ENCODE data around the gene ZNF384.
"Not testable (repeated sequence)": the region's sequence is repeated elsewhere in the genome, so short reads cannot be mapped to it uniquely, and the experiment has no call there.

The ZNF384 gene

DNA sequence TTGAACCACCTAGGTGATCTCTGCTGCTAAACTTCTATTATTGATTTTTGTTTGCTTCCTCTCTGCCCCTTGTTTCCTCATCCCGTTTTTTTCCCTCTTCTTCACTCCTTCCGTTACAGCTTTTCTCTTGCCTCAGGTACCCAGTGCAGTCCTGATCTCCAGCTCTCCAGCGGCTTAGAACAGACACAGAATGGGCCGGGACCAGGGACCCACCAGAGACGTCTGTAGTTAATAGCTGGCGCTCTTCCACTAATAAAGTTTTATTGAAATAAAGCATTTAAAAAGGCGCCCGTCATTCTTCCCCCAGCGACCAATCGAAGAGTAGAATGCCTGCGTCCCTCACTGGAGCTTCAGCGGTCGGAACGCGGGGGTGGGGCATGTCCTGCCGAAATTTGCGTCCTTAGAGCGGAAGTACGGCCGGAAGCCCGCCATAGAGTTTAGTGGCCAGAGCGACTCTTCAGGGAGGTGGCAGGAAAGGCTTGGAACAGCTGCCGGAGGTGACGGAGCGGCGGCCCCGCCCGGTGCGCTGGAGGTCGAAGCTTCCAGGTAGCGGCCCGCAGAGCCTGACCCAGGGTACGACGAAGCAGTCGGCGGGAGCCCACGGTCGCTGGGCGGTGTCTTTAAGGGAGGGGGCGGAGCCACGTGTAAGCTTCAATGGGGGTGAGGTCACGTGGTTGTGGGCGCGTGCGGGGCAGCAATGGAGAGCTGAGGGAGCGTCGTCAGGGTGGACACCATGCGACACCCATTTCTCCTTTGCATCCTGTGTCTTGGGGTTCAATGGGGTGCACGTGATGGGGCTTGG is 34.6 kb upstream of the ZNF384 start, which contains the start of gene COPS7A:
COPS7A (plus strand) TSS at position 440 of the 802 bp plus-strand sequence. CDS start 611 bp downstream, outside the sequence.
- FAIRE-seq (peak; percentile 99), DNase-seq (ENCODE audit: insufficient read length, low spot score) (peak; percentile 94)
- TF ChIP-seq POLR2A (IDR thresholded peaks at IDR 0.05; ENCODE audit: low read depth, low read length) = peak; percentile 76
- TF ChIP-seq POLR2AphosphoS5 (IDR thresholded peaks at IDR 0.05; ENCODE audit: low read depth, low read length) = peak; percentile 86
- no peak for TF ChIP-seq PAX5 (IDR thresholded peaks at IDR 0.05; ENCODE audit: insufficient read depth, low read length, severe bottlenecking)
- TF ChIP-seq SPI1 (IDR thresholded peaks at IDR 0.05; ENCODE audit: low read depth, low read length) = peak; percentile 62
- peak; percentile 64; the same call in 1 of the 2 replicates for TF ChIP-seq POU2F2 (IDR thresholded peaks at IDR 0.05; ENCODE audit: low read depth, low read length)
- TF ChIP-seq TAF1 (IDR thresholded peaks at IDR 0.05; ENCODE audit: low read depth, low read length) = peak; percentile 82

DNA sequence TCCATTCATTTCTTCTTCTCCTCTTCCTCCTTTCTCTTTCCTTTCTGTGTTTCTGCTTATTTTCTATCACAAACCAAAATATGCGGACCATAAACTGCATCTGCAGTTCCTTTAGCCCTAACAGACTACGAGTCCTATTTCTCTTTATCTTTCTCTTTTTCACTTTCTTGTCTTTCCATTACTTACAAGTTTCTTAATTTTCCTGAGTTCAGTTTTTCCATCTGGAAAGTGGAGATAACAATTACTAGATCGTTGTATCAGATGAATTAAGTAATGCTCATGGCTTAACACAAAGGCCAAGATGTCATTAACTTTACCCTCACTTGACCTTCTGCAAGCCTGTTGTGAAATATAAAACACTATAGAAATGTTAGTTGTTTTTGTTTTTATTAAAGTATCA is 33.7 kb upstream of the ZNF384 start:
- FAIRE-seq = peak; percentile 26
- no peak for DNase-seq (ENCODE audit: insufficient read length, low spot score)
- TF ChIP-seq TAF1 (IDR thresholded peaks at IDR 0.05; ENCODE audit: low read depth, low read length) (no peak), POLR2AphosphoS5 (IDR thresholded peaks at IDR 0.05; ENCODE audit: low read depth, low read length) (no peak), POU2F2 (IDR thresholded peaks at IDR 0.05; ENCODE audit: low read depth, low read length) (no peak), POLR2A (IDR thresholded peaks at IDR 0.05; ENCODE audit: low read depth, low read length) (no peak), SPI1 (IDR thresholded peaks at IDR 0.05; ENCODE audit: low read depth, low read length) (no peak), PAX5 (IDR thresholded peaks at IDR 0.05; ENCODE audit: insufficient read depth, low read length, severe bottlenecking) (no peak)

DNA sequence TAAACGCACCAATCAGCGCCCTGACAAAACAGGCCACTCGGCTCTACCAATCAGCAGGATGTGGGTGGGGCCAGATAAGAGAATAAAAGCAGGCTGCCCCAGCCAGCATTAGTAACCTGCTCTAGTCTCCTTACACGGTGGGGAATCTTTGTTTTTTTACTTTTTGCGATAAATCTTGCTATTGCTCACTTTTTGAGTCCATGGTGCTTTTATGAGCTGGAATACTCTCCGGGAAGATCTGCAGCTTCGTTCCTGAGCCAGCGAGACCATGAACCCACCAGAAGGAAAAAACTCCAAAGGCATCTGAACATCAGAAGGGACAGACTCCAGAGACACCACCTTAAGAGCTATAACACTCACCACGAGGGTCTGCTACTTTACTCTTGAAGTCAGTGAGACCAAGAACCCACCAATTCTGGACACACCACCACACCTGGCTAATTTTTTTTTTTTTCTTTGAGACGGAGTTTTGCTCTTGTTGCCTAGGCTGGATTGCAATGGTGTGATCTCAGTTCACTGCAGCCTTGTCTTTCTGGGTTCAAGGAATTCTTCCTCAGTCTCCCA is 27.8 kb upstream of the ZNF384 start:
- DNase-seq (ENCODE audit: insufficient read length, low spot score) (no peak), FAIRE-seq (no peak)
- TF ChIP-seq PAX5 (IDR thresholded peaks at IDR 0.05; ENCODE audit: insufficient read depth, low read length, severe bottlenecking) = no peak
- TF ChIP-seq POU2F2 (IDR thresholded peaks at IDR 0.05; ENCODE audit: low read depth, low read length) = no peak
- TF ChIP-seq TAF1 (IDR thresholded peaks at IDR 0.05; ENCODE audit: low read depth, low read length) = no peak
- TF ChIP-seq POLR2AphosphoS5 (IDR thresholded peaks at IDR 0.05; ENCODE audit: low read depth, low read length) = no peak
- TF ChIP-seq SPI1 (IDR thresholded peaks at IDR 0.05; ENCODE audit: low read depth, low read length) = no peak
- no peak for TF ChIP-seq POLR2A (IDR thresholded peaks at IDR 0.05; ENCODE audit: low read depth, low read length)

DNA sequence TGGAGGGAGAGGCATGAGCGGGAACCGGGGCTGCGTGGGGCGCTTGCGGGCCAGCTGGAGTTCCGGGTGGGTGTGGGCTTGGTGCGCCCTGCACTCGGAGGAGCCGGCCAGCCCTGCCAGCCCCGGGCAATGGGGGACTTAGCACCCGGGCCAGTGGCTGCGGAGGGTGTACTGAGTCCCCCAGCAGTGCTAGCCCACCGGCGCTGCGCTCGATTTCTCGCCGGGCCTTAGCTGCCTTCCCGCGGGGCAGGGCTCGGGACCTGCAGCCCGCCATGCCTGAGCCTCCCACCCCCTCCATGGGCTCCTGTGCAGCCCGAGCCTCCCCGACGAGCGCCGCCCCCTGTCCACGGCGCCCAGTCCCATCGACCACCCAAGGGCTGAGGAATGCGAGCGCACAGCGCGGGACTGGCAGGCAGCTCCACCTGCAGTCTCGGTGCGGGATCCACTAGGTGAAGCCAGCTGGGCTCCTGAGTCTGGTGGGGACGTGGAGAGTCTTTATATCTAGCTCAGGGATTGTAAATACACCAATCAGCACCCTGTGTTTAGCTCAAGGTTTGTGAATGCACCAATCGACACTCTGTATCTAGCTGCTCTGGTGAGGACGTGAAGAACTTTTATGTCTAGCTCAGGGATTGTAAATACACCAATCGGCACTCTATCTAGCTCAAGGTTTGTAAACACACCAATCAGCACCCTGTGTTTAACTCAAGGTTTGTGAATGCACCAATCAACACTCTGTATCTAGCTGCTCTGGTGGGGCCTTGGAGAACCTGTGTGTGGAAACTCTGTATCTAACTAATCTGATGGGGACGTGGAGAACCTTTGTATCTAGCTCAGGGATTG is 27.1 kb upstream of the ZNF384 start:
- not testable (repeated sequence) for FAIRE-seq; DNase-seq (ENCODE audit: insufficient read length, low spot score)

DNA sequence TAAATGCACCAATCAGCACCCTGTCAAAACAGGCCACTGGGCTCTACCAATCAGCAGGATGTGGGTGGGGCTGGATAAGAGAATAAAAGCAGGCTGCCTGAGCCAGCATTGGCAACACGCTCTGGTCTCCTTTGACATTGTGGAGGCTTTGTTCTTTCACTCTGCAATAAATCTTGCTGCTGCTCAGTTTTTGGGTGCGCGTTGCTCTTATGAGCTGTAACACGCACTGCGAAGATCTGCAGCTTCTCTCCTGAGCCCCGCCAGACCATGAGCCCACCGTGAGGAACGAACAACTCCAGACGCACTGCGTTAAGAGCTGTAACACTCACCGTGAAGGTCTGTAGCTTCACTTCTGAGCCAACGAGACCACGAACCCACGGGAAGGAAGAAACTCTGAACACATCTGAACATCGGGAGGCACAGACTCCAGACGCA is 19.8 kb upstream of the ZNF384 start:
- FAIRE-seq = no peak
- TF ChIP-seq POLR2AphosphoS5 (IDR thresholded peaks at IDR 0.05; ENCODE audit: low read depth, low read length) (no peak), POLR2A (IDR thresholded peaks at IDR 0.05; ENCODE audit: low read depth, low read length) (no peak), POU2F2 (IDR thresholded peaks at IDR 0.05; ENCODE audit: low read depth, low read length) (no peak), TAF1 (IDR thresholded peaks at IDR 0.05; ENCODE audit: low read depth, low read length) (no peak), PAX5 (IDR thresholded peaks at IDR 0.05; ENCODE audit: insufficient read depth, low read length, severe bottlenecking) (no peak), SPI1 (IDR thresholded peaks at IDR 0.05; ENCODE audit: low read depth, low read length) (no peak)

DNA sequence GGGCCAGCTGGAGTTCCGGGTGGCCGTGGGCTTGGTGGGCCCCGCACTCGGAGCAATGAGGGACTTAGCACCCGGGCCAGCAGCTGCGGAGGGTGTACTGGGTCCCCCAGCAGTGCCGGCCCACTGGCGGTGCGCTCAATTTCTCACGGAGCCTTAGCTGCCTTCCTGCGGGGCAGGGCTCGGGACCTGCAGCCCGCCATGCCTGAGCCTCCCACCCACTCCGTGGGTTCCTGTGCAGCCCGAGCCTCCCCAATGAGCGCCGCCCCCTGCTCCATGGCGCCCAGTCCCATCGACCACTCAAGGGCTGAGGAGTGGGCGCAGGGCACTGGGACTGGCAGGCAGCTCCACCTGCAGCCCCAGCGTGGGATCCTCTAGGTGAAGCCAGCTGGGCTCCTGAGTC is 19.2 kb upstream of the ZNF384 start:
- not testable (repeated sequence) for DNase-seq (ENCODE audit: insufficient read length, low spot score); FAIRE-seq

More for the DNA sequence above, 19.8 kb upstream of the ZNF384 start:
- no peak for DNase-seq (ENCODE audit: insufficient read length, low spot score)

DNA sequence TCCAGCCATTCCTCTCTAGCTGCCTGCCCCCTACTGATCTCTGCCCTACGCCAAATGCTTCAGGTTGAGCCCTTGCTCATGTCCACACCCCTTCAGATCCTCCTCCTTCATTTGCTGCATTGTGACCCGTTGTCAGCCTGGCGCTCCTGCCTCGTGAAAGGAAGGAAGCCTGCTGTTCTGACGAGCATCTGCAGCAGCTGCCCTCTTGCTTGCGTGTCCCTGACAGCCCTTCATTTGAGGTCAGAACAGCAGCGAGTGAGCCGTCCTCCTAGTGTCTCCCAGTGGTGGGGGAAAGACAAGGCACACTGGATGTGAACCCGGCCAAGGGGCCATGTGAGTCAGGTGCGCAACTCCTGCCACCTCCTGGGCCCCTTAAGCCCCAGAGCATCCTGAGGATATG is 14.5 kb upstream of the ZNF384 start:
- DNase-seq (ENCODE audit: insufficient read length, low spot score) (no peak), FAIRE-seq (no peak)
- TF ChIP-seq POLR2A (IDR thresholded peaks at IDR 0.05; ENCODE audit: low read depth, low read length) (no peak), TAF1 (IDR thresholded peaks at IDR 0.05; ENCODE audit: low read depth, low read length) (no peak), POU2F2 (IDR thresholded peaks at IDR 0.05; ENCODE audit: low read depth, low read length) (no peak), PAX5 (IDR thresholded peaks at IDR 0.05; ENCODE audit: insufficient read depth, low read length, severe bottlenecking) (no peak), POLR2AphosphoS5 (IDR thresholded peaks at IDR 0.05; ENCODE audit: low read depth, low read length) (no peak), SPI1 (IDR thresholded peaks at IDR 0.05; ENCODE audit: low read depth, low read length) (no peak)

DNA sequence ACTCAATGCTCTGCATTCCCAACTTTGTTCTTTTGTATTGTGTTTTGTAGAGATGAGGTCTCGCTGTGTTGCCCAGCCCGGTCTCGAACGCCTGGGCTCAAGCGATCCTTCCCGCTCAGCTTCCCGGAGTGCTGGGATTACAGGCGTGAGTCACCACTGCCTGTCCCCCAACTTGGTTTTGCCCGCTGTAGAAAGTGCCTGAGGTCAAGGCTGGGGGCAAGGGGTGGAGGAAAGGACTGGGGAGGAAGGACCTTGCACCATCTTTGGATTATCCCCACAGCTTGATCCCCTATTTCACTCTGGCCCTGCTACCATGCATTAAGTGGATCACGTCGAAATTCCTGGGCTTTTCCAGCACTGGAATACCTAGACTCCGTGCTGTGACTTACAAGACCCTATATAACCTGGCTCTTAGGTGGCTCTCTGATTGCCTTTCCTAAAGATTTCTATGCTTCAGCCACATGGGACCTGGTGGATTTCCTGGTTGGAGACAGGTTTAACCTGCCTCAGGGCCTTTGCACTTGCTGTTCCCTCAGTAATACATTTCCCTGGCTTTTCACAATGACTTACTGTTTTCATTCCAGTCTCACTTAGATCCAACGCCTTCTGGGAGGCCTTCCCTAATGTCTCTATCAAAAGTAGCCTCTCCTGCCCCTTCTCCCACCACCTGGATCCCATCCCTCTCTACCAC is 12.0 kb upstream of the ZNF384 start:
- FAIRE-seq (no peak), DNase-seq (ENCODE audit: insufficient read length, low spot score) (no peak)
- TF ChIP-seq POLR2AphosphoS5 (IDR thresholded peaks at IDR 0.05; ENCODE audit: low read depth, low read length) (no peak), POLR2A (IDR thresholded peaks at IDR 0.05; ENCODE audit: low read depth, low read length) (no peak), TAF1 (IDR thresholded peaks at IDR 0.05; ENCODE audit: low read depth, low read length) (no peak), POU2F2 (IDR thresholded peaks at IDR 0.05; ENCODE audit: low read depth, low read length) (no peak), SPI1 (IDR thresholded peaks at IDR 0.05; ENCODE audit: low read depth, low read length) (no peak), PAX5 (IDR thresholded peaks at IDR 0.05; ENCODE audit: insufficient read depth, low read length, severe bottlenecking) (no peak)

DNA sequence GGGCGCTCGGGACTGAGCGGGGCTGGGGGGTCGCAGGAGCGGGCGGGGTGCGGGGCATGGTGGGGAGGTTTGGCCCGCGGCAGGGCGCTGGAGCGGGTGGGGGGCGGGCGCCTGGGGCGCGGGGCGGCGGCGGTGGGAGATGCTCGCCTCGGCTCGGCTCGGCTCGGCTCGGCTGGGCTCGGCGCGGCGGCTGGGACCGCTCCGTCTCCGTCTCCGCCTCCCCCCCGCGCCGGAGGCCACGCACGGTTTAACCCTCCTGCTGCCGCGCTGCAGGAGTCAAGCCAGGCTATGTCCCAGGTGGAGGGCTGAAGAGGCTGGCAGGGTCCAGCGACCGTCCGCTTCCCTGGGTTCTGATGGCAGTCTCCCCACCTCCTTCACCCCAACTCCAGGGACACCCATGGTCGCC is 11.5 kb upstream of the ZNF384 start, which contains the start of gene PIANP:
PIANP (minus strand) TSS at position 170 of the 406 bp plus-strand sequence. CDS start 2,754 bp downstream, outside the sequence.
- DNase-seq (ENCODE audit: insufficient read length, low spot score) (no peak), FAIRE-seq (peak; percentile 48)
- TF ChIP-seq SPI1 (IDR thresholded peaks at IDR 0.05; ENCODE audit: low read depth, low read length) = no peak
- TF ChIP-seq PAX5 (IDR thresholded peaks at IDR 0.05; ENCODE audit: insufficient read depth, low read length, severe bottlenecking) = no peak
- TF ChIP-seq POLR2AphosphoS5 (IDR thresholded peaks at IDR 0.05; ENCODE audit: low read depth, low read length) = no peak
- TF ChIP-seq TAF1 (IDR thresholded peaks at IDR 0.05; ENCODE audit: low read depth, low read length) = no peak
- no peak for TF ChIP-seq POU2F2 (IDR thresholded peaks at IDR 0.05; ENCODE audit: low read depth, low read length)
- no peak for TF ChIP-seq POLR2A (IDR thresholded peaks at IDR 0.05; ENCODE audit: low read depth, low read length)
